Astrocyte of the spinal cord (primary cell): ENCODE data around the gene LOXL4.

Experiments
- DNase-seq: peaks from one replicate; pipeline ENCODE4 v3.0.0; 2011; ENCODE audit warnings: low read depth, low spot score
- H3K4me3 ChIP-seq: 2 replicates; pipeline ENCODE4 v1.5.1; 2011; ENCODE audit warnings: low read depth, mild to moderate bottlenecking, low read length, moderate library complexity
- in situ Hi-C: cut with HindIII; loops from 2 replicates; pipeline ENCODE4 v1.10.0; 2017; ENCODE audit warnings: low sequenced_read_pairs
- TF ChIP-seq, protein P1 (sequence below): IDR thresholded peaks from 2 replicates; pipeline ENCODE4 v1.5.1; 2012; ENCODE audit warnings: low read depth, mild to moderate bottlenecking, low read length, inconsistent platforms

The LOXL4 gene

DNA sequence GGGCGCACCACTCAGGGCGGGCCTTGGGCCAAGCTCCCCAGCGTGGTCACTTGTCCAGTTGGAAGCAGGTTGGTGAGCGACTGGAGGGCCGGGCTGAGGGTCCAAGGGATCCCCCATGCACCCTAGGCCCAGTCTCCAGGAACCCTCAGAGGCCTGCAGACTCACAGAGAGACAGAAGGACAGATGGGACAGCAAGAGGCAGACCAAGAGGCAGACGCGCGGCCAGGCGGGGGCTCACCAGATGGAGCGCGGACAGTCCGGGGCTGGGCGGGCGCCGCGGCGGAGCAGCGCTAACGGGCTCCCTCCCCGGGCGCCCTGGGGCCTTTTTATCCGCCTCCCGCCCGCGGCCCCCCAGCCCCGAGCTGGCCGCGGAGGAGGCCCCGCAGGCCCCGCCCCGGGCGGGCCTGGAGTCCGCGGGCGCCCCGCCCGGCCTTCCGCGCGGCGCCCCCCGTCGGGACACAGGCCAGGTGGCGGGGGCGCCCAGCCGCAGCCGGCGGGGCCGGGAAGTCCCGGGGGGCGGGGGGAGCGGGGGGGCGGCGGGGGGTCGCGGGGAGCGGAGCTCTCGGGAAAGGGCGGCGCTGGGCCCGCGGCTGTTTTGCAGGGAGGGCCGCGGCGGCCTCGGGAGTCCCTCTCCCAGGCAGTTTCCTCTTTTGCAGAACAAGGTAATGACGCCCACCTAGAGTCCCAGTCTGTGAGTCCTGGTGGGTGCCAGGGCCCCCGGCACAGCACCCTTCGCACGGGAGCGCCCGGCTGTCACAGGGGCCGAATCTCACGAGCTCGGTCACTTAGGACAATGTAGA, at the start of gene LOXL4:
Gene LOXL4 (minus strand): TSS at position 301 of the 800 bp plus-strand sequence. CDS start 5,175 bp downstream, outside the sequence.
- TF ChIP-seq, protein P1, sequence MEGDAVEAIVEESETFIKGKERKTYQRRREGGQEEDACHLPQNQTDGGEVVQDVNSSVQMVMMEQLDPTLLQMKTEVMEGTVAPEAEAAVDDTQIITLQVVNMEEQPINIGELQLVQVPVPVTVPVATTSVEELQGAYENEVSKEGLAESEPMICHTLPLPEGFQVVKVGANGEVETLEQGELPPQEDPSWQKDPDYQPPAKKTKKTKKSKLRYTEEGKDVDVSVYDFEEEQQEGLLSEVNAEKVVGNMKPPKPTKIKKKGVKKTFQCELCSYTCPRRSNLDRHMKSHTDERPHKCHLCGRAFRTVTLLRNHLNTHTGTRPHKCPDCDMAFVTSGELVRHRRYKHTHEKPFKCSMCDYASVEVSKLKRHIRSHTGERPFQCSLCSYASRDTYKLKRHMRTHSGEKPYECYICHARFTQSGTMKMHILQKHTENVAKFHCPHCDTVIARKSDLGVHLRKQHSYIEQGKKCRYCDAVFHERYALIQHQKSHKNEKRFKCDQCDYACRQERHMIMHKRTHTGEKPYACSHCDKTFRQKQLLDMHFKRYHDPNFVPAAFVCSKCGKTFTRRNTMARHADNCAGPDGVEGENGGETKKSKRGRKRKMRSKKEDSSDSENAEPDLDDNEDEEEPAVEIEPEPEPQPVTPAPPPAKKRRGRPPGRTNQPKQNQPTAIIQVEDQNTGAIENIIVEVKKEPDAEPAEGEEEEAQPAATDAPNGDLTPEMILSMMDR: no peak
- peak within 1 kb of the TSS; percentile 37 for H3K4me3 ChIP-seq
- in situ Hi-C loops: no loop called here
- DNase-seq: peak; percentile 30

DNA sequence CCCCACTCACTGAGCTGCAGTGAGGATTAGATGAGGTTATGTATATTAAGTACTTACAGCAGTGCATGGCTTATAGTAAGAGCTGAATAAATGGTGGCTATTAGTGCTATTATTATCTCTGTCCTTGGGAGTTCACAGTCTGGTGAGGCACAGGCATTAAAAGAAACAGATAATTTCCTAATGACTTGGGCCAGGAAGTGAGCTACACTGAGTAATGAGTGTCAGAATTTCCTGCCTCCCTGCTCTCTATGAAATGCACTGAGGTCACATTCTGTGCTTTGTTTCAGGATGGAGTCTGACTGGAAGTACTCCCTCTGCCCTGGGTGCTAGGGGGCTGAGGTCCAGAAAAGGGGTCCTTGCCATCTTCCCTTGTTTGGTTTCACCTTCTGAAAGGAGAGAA, 48.7 kb upstream of the LOXL4 start:
- H3K4me3 ChIP-seq: no peak overlapping the region
- TF ChIP-seq, protein P1: no peak
- DNase-seq: peak; percentile 31
- in situ Hi-C loops: no loop called here

DNA sequence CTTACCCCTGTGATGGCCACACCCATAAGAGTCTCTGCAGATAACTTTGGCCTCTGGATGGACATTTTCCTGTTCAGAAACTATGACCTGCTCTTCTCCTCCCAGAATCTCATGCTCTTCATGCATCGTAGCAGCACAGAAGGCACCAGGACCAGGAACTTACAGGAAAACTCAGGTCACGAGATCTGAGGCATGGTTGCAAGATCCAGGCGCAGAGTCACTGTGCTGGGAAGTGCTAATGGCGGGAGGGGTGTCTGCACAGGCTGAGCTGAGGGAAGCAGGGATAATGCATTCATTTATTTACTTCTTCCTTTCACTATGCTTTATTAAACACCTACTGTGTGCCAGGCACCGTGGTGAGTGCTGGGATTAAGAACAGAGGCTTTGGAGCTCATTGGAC, 48.2 kb upstream of the LOXL4 start:
- in situ Hi-C loops: no loop called here
- DNase-seq: no peak
- no peak overlapping the region for H3K4me3 ChIP-seq
- TF ChIP-seq, protein P1: no peak

DNA sequence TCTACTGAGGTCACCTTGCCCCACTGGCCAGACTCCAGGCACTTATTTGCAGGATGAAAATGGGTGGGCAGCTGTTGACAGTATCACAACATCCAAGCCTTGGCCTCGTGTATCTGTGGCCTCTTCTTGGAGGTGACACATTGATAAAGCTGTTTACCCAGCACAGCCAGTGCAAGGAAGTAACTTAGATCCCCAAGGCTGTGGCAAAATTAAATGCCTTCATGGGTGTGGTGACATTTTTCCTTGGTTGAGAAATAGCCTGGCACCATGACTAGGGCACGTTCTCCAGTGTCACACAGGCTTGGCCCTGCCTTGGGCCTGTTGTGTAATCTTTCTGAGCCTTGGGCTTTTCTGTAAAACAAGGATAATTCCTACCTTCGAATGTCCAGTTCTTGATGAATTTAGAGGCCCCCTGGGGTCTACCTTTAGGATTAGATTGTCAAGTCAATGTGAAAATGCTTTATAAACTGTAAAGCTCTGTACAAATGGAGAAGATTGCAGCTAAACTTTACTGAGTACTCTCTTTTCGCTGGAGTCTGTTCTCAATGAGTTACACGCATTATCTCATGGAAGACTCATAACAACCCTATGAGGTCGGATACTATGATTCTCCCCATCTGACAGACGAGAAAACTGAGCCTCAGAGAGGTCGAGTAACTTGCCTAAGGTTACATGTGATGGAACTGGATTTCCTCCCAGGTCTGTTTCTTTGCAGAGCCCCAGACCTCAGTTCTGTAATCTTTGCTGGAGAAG, 46.7 kb upstream of the LOXL4 start:
- no peak overlapping the region for H3K4me3 ChIP-seq
- TF ChIP-seq, protein P1: no peak
- no peak for DNase-seq
- in situ Hi-C loops: no loop called here

DNA sequence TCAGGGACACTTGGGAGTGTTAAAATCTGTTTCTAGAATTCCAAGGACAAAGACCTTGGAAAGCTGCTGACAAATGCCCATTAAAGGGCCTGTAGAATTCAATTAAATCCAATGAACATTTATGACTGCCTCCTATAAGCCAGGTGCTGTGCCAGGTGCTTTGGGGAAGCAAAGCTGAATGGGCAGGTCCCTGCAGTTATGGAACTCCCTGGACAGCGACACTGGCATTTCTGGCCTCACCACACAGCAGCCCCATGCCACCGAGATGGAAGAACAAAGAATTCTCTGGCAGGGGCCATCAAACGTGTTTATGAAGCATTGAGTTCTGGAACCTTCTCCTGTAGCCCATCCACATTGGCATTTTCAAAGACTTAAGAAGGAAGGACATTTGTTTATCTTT, 45.6 kb upstream of the LOXL4 start:
- no peak for DNase-seq
- H3K4me3 ChIP-seq: no peak overlapping the region
- in situ Hi-C loops: no loop called here
- TF ChIP-seq, protein P1: no peak

DNA sequence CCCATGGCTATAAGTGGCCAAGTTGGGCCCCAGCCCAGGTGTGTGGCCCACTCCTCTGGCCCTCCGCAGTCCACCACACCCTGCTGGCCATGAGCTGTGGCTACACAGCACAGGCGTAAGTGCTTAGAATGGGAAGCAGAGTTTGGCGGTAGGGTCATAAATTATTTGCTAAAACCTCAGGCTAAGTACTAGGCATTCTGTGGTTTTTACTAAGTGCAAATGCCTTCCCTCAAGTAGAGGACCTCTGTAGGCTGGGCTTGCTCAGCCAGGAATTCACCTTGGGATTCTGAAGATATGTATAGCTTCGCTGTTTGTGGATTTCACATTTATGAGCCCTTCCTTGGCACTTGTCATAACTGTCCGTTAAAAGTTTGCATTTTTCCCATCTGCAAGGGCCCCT, 44.8 kb upstream of the LOXL4 start:
- no peak for DNase-seq
- in situ Hi-C loops: no loop called here
- TF ChIP-seq, protein P1: no peak
- no peak overlapping the region for H3K4me3 ChIP-seq
